ENCODE data around the gene ADARB2. TPM values are rescaled to one million over a fixed set of nuclear protein-coding genes. Genes with fewer than 3 reads are reported as not detected.

ADARB2 gene
- total RNA-seq, 1 donor from 2014 or later = 0.80 TPM

DNA sequence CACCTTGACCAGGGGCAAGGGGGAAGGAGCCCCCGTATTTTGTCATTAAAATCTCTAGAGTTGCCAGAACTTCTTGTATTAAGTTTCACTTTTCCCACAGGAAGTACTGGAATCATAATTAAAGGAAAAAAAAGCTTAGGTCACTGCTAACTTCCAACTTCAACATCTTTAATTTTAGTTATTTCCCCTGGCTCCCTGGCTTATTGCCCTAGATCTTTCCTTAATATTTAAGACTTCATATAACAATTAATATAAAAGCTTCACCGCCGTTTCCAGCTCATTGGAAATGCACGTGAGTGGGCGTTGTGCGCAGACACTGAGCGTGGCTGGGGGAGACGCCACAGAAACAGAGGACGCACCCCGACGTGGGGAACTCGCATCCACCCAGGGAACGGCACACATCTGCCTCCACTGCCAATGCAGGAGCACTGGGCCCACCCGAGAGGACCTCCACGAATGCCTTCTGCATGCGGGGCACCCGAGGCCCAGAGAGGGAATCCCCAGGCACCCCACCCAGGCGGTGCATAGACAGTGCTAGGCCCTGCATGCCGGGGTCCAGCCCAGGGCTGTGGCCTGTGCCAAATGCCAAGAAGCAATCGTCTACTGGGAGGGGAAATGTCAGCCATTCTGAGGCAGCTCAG lies 72.2 kb downstream of the ADARB2 start:
- H3K27me3 ChIP-seq (ENCODE audit: low read depth) = no peaks in the 10 kb centered on the region
- intact Hi-C loops (cut with DNase I) = no loop called here
- ATAC-seq = no peak
- H3K27ac ChIP-seq = no peak overlapping the region
- no peak overlapping the region for H3K4me3 ChIP-seq
- DNase-seq = no peak
- no peaks in the 10 kb centered on the region for H3K36me3 ChIP-seq
- no peaks in the 10 kb centered on the region for H3K9me3 ChIP-seq
- TF ChIP-seq, protein P1, sequence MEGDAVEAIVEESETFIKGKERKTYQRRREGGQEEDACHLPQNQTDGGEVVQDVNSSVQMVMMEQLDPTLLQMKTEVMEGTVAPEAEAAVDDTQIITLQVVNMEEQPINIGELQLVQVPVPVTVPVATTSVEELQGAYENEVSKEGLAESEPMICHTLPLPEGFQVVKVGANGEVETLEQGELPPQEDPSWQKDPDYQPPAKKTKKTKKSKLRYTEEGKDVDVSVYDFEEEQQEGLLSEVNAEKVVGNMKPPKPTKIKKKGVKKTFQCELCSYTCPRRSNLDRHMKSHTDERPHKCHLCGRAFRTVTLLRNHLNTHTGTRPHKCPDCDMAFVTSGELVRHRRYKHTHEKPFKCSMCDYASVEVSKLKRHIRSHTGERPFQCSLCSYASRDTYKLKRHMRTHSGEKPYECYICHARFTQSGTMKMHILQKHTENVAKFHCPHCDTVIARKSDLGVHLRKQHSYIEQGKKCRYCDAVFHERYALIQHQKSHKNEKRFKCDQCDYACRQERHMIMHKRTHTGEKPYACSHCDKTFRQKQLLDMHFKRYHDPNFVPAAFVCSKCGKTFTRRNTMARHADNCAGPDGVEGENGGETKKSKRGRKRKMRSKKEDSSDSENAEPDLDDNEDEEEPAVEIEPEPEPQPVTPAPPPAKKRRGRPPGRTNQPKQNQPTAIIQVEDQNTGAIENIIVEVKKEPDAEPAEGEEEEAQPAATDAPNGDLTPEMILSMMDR (IDR thresholded peaks at IDR 0.05) = no peak
- no peaks in the 10 kb centered on the region for H3K4me1 ChIP-seq

DNA sequence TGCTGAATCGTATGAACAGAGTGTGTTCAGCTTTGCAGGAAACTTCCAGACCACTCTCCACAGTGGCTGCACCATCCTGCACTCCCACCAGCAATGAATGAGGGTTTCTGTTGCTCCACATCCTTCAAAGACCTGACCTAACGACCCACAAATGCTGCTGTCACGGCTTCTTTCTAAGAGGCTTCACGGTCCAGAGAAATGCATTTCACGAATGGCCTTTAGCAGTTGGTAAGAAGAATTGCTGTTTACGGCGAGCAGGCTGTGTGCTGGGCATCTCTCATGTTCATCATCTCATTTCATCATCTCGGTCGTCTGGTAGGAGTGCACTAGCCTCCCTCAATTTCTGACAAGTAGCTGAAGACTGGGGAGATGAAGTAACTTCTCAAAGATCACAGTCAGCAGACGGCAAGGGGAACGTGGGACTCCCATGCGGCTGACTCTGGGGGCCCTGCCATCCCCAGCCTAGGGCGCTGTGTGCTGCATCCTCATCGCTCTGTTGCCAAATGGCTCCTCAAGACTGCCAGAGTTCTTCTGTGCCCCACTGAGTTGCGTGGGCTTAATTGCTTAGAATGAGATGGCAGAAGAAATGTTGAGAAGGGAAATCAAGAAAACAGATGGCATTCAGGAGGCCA lies 72.9 kb downstream of the ADARB2 start:
- Histone ChIP-seq H3K9me3 (no peaks in the 10 kb centered on the region), H3K4me3 (no peak overlapping the region), H3K4me1 (no peaks in the 10 kb centered on the region), H3K36me3 (no peaks in the 10 kb centered on the region), H3K27ac (no peak overlapping the region), H3K27me3 (ENCODE audit: low read depth) (no peaks in the 10 kb centered on the region)
- intact Hi-C loops (cut with DNase I) = no loop called here
- DNase-seq = no peak
- TF ChIP-seq, protein P1 (IDR thresholded peaks at IDR 0.05) = no peak
- no peak for ATAC-seq

DNA sequence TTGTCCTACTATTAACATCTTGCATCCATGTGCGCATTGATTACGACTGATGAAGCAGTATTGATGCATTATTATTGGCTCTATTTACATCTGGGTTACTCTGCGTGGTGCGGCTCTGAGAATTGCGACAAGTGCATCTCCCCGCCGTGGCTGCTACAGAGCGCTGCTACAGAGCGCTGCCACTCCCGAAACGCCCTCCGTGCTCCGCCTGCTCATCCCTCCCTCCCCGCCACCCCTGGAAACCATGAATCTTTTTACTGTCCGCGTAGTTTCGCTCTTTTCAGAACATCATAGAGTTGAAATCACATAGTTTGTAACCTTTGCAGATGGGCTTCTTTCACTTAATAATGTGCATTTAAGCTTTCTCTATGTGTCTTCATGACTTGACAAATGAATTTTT lies 74.1 kb downstream of the ADARB2 start:
- Histone ChIP-seq H3K27ac (no peak overlapping the region), H3K27me3 (ENCODE audit: low read depth) (no peaks in the 10 kb centered on the region), H3K9me3 (no peaks in the 10 kb centered on the region), H3K4me3 (no peak overlapping the region), H3K4me1 (no peaks in the 10 kb centered on the region), H3K36me3 (no peaks in the 10 kb centered on the region)
- ATAC-seq (no peak), DNase-seq (no peak)
- intact Hi-C loops (cut with DNase I) = no loop called here
- TF ChIP-seq, protein P1 (IDR thresholded peaks at IDR 0.05) = no peak

DNA sequence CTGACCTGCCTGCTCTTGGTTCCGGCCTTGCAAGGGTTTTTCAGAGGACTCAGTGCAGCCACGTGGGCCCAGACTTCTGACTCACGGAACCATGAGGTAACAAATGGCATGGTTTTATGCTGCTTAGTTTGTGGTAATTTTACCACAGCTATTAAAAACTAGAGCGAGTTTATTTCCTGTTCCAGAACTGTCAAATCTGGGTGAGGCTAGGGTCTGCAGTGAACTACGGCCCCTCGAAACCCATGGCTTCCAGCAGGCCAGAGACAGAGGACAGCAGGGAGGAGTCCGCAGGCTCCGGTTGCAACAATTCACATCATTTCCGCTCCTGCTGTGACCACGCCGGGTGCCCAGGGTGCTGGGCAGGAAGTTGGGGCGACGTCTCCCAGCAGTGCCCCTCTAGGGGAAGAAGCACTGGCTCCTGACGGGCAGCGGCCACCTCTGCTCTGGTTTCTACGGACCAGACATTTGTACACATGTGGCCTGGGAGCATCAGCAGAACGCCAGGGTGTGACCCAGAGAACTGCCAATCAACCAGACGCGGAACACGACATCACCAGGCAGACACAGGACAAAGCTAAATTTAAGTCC lies 74.8 kb downstream of the ADARB2 start:
- no peak for DNase-seq

DNA sequence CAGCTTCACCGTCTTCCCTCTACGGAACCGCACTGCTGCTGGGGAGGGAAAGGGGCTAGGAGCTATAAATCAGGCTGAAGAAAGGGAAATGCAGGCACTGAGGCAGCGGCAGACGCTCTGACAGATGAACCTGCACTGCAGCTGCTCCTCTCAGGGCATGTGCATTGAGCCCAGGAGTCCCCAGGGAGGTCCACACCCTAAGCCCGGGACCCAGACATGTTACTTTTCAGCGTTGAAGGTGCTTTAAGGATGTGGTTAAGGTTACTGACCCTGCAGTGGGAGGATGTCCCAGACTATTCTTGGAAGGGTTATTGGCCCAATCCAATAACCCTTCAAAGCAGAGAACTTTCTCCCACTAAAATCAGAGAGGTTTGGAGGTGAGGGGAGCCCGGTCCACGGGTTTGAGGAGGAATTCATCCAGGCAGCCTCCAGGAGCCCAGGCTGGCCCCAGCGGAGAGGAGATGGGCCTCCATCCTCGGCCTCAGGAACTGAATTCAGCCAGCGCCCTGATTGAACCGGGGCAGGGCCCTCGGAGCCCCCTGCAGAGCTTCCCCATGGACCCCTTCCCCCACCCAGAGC lies 75.4 kb downstream of the ADARB2 start:
- H3K27ac ChIP-seq = no peak overlapping the region
- TF ChIP-seq, protein P1 (IDR thresholded peaks at IDR 0.05) = no peak
- DNase-seq (no peak), ATAC-seq (no peak)
- intact Hi-C loops (cut with DNase I) = no loop called here
- H3K9me3 ChIP-seq = no peaks in the 10 kb centered on the region
- no peaks in the 10 kb centered on the region for H3K4me1 ChIP-seq
- no peaks in the 10 kb centered on the region for H3K36me3 ChIP-seq
- no peaks in the 10 kb centered on the region for H3K27me3 ChIP-seq (ENCODE audit: low read depth)
- no peak overlapping the region for H3K4me3 ChIP-seq

More for the DNA sequence above, 74.8 kb downstream of the ADARB2 start:
- H3K27me3 ChIP-seq (ENCODE audit: low read depth) = no peaks in the 10 kb centered on the region
- H3K4me1 ChIP-seq = no peaks in the 10 kb centered on the region
- intact Hi-C loops (cut with DNase I) = no loop called here
- TF ChIP-seq, protein P1 (IDR thresholded peaks at IDR 0.05) = no peak
- H3K4me3 ChIP-seq = no peak overlapping the region
- no peaks in the 10 kb centered on the region for H3K36me3 ChIP-seq
- no peak overlapping the region for H3K27ac ChIP-seq
- H3K9me3 ChIP-seq = no peaks in the 10 kb centered on the region
- no peak for ATAC-seq
